Tibial nerve (tissue), 3 donors: ENCODE results near the gene COL19A1.

Experiments
- CTCF ChIP-seq, 5 experiments: fragments of 200-600 bp in 3 of 5; fragments of 450-650 bp in 2 of 5; sonication (generic) in 3 of 5; IDR thresholded peaks; one replicate each; pipeline ENCODE4 v1.5.1; 2016 to 2019; ENCODE audit warnings: antibody characterized with exemption in 5 of 5, mild to moderate bottlenecking in 3 of 5, moderate library complexity in 2 of 5
- POLR2A ChIP-seq, 2 donors: fragments of 450-650 bp; IDR thresholded peaks; one replicate each; pipeline ENCODE4 v1.6.1; 2017; ENCODE audit warnings: antibody characterized with exemption in 2 of 2, mild to moderate bottlenecking in 2 of 2, moderate library complexity in 2 of 2

GRCh38 chr6:70133246-70133645 is 266.9 kb downstream of the COL19A1 start:
- TF ChIP-seq CTCF (IDR thresholded peaks at IDR 0.05) = no peak
- no peak for TF ChIP-seq POLR2A (IDR thresholded peaks at IDR 0.05)
